ENCODE data around the gene LY6G5B. TPM values are rescaled to one million over a fixed set of nuclear protein-coding genes. Genes with fewer than 3 reads are reported as not detected.

The LY6G5B gene
- total RNA-seq, 4 donors from 2014 or later, result 0.19 to 2.7 (median 0.60) TPM; not detected in 1

DNA sequence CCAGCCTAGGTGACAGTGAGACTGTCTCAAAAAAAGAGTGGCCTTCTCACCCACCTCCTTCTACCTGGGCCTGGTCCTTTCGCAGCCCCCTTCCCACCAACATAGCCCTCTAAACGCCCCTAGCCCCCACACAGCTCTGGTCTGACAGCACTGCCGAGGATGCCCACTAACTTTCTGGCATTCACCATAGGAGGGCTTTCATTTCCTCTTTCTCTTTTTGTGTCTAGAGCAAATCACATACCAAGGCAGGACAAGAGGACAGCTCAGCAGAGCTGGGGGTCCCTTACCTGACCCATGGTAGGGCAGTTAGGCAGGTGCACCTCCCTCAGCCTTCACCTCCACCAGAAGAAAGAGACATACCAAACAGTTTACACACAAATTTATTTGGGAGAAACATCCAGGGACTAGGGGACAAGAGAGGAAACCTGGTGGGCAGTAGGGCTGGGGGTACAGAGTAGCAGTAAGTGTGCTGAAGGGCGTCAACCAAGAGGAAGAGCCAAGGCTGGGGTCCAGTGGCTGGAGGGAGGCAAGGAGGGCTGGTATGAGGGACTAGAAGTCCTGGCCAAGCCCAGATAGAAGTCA lies 6.6 kb downstream of the LY6G5B start:
- TF ChIP-seq CTCF (IDR thresholded peaks at IDR 0.05 in 4 of 5, conservative IDR thresholded peaks at IDR 0.05 in 1 of 5), result no peak
- TF ChIP-seq POLR2A (IDR thresholded peaks at IDR 0.05), result no peak
- intact Hi-C loops (cut with DNase I; ENCODE audit: low total_unique reads), result no loop called here
- no peak overlapping the region for H3K4me3 ChIP-seq
- no peaks in the 10 kb centered on the region for H3K9me3 ChIP-seq
- ATAC-seq (no peak), DNase-seq (no peak)
- in situ Hi-C loops (cut with MboI; ENCODE audit: low sequenced_read_pairs in 4 of 4), result loop anchor here in 1 of 4 donors (10.0 to 25.0 kb wide), 2 partner anchors 158 to 286 kb away; partner anchors contain the start of genes DXO, NELFE and SKIC2
- H3K4me1 ChIP-seq, result peaks cover 11% of the 10 kb centered on the region in 2 donors
- H3K36me3 ChIP-seq, result peaks cover 0 to 20% of the 10 kb centered on the region in 2 donors
- no peaks in the 10 kb centered on the region for H3K27me3 ChIP-seq
- H3K27ac ChIP-seq, result no peak overlapping the region

- intact Hi-C loops (cut with DNase I; ENCODE audit: low total_unique reads) (no loop called here), in situ Hi-C loops (cut with MboI; ENCODE audit: low sequenced_read_pairs in 4 of 4) (loop anchor here in 1 of 4 donors (10.0 to 25.0 kb wide), 2 partner anchors 158 to 285 kb away; partner anchors contain the start of genes DXO, NELFE and SKIC2)
- no peak overlapping the region for H3K27ac ChIP-seq
- peaks cover 0 to 15% of the 10 kb centered on the region in 2 donors for H3K36me3 ChIP-seq
- ATAC-seq, result no peak
- peaks cover 13% of the 10 kb centered on the region in 2 donors for H3K4me1 ChIP-seq
- H3K9me3 ChIP-seq, result no peaks in the 10 kb centered on the region
- H3K27me3 ChIP-seq, result no peaks in the 10 kb centered on the region
- no peak for DNase-seq
- TF ChIP-seq POLR2A (IDR thresholded peaks at IDR 0.05), result no peak
- TF ChIP-seq CTCF (IDR thresholded peaks at IDR 0.05 in 4 of 5, conservative IDR thresholded peaks at IDR 0.05 in 1 of 5), result no peak
- no peak overlapping the region for H3K4me3 ChIP-seq
Observed at GRCh38 chr6:31676904-31677303, 7.1 kb downstream of the LY6G5B start.

DNA sequence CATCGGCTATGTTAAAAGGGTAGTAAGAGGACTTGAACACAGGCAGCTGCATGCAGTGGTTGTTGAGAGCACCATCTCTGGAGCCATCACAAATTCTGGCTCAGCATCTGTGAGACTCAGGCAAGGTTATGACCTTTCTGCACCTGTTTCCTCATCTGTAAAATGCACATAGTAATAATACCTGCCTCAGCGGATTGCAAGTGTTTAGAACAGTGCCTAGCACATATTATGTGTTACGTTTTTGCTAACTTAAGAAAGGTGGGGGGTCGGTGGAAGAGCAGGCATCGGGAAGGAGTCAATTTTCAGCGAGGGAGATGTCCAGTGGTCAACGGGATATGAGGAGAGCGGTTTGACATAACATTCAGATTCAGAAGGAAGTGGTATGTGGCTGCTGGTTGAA lies 8.2 kb downstream of the LY6G5B start:
- in situ Hi-C loops (cut with MboI; ENCODE audit: low sequenced_read_pairs in 4 of 4) (loop anchor here in 1 of 4 donors (10.0 to 25.0 kb wide), 2 partner anchors 157 to 284 kb away; partner anchors contain the start of genes DXO, NELFE and SKIC2), intact Hi-C loops (cut with DNase I; ENCODE audit: low total_unique reads) (no loop called here)
- peaks cover 13% of the 10 kb centered on the region in 2 donors for H3K4me1 ChIP-seq
- H3K9me3 ChIP-seq, result no peaks in the 10 kb centered on the region
- peaks cover 0 to 5% of the 10 kb centered on the region in 2 donors for H3K36me3 ChIP-seq
- H3K27me3 ChIP-seq, result no peaks in the 10 kb centered on the region
- no peak for TF ChIP-seq POLR2A (IDR thresholded peaks at IDR 0.05)
- TF ChIP-seq CTCF (IDR thresholded peaks at IDR 0.05 in 4 of 5, conservative IDR thresholded peaks at IDR 0.05 in 1 of 5), result no peak
- ATAC-seq (no peak), DNase-seq (no peak)
- no peak overlapping the region for H3K4me3 ChIP-seq
- no peak overlapping the region for H3K27ac ChIP-seq

DNA sequence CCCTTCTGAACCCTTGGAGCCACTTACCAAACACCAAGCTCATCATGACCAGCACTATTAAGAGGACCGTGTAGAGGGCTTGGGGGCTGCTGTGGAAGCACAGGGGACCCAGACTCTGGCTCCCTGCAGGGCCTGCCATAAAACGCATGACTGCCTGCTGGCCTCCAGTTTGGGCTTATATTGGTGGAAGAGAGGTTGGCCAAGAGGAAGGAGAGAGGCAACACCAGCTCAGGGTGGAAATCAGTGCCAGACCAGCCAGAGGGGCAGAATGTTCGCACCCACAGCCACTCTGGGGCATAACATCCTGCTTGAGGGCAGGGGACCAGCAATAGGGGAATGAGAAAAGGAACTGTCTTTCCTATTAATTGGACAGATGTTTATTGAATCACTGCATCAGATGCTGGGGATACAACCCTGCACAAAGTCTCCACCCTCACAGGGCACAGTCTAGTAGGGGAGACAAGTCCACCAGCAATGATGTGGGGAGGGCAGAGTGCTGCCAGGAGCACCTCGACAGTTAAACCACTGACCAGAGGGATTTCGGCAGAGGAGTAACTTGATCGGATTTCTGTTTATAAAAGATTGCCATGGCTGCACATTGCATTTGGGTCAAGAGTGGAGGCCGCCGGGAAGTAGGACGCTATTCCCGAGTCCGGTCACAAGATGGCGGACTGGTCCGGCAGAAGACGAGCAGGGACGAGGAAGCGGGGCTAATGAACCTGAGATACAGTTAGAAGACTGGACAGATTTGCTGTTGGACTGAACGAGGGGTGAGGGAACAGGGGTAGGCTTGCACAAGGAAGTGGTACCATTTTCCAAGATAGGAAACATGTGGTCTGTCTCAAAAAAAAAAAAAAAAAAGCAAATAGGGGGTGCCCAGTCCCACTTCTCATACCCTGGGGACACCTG lies 10.7 kb downstream of the LY6G5B start, which contains the start of gene LY6G5C:
TSS of gene LY6G5C (minus strand) at position 842 of the 909 bp plus-strand sequence. CDS start at position 148, 694 bp downstream.
- DNase-seq (peak; percentile 77 to 82), ATAC-seq (peak; percentile 97)
- Histone ChIP-seq H3K27me3 (no peaks in the 10 kb centered on the region), H3K27ac (peak within 1 kb of the TSS; percentile 22 to 74 (median 56)), H3K36me3 (peaks cover 0 to 9% of the 10 kb centered on the region in 2 donors), H3K9me3 (no peaks in the 10 kb centered on the region), H3K4me3 (peak within 1 kb of the TSS; percentile 43 to 85 (median 66)), H3K4me1 (peaks cover 13% of the 10 kb centered on the region in 2 donors)
- intact Hi-C loops (cut with DNase I; ENCODE audit: low total_unique reads) (loop anchor here (1.0 to 2.0 kb wide), 4 partner anchors 14 to 278 kb away; partner anchors contain the start of genes CSNK2B, NELFE and SKIC2), in situ Hi-C loops (cut with MboI; ENCODE audit: low sequenced_read_pairs in 4 of 4) (loop anchor here in 3 of 4 donors (5.0 to 25.0 kb wide), 3 partner anchors 87 to 282 kb away; partner anchors contain the start of genes DXO (in 1 of the 3), NELFE (in 1 of the 3) and SKIC2 (in 1 of the 3))
- peak; percentile 60 to 80 (median 76) for TF ChIP-seq CTCF (IDR thresholded peaks at IDR 0.05 in 4 of 5, conservative IDR thresholded peaks at IDR 0.05 in 1 of 5)
- no peak for TF ChIP-seq POLR2A (IDR thresholded peaks at IDR 0.05)

All from gastrocnemius medialis (tissue), 4 donors.